HuH-7.5 (cell line): ENCODE results near the gene TXLNA.
"Not testable (repeated sequence)": the region's sequence is repeated elsewhere in the genome, so short reads cannot be mapped to it uniquely, and the experiment has no call there.

Source experiments
- DNase-seq: peaks from one replicate; pipeline ENCODE4 v3.0.0; 2011; ENCODE audit warnings: low spot score

TXLNA gene

DNA sequence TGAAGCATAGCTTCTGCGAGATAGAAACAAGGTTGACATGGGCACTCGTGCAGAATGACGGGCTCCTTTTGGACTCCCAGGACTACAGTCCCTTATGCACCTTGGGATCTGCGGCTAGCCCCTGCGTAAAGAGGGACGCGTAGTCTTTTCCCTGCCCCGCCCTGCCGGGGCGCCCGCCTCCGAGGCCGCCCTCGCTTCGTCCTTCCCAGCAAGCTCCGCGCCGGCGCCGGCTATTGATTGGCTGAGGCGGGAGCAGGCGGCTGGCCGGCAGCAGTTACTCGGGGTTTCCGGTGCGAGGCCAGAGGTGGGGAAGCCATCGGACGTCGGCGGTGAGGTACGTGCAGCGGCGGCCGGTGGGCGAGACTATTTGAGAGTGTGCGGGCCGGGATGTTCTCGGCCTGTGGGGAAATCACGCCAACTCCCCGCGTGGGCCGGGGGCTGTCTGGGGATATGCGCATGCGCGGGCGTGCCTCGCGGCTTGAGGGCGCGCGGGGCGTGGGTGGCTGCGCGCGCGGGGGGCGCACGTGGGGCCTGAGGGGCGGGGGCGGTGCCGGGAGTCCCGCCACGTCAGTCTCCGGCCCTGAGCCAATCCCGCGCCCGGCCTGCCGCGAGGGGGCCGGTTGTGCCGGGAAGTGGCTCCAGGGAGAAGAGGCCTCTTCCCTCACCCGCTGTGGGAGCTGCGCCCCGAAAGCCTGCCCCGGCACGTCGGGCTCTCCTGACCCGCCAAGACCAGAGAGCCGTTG is at the start of gene TXLNA:
TSS of gene TXLNA (plus strand) at position 233 of the 743 bp plus-strand sequence. CDS start 671 bp downstream, outside the sequence.
- peak; percentile 92 for DNase-seq

DNA sequence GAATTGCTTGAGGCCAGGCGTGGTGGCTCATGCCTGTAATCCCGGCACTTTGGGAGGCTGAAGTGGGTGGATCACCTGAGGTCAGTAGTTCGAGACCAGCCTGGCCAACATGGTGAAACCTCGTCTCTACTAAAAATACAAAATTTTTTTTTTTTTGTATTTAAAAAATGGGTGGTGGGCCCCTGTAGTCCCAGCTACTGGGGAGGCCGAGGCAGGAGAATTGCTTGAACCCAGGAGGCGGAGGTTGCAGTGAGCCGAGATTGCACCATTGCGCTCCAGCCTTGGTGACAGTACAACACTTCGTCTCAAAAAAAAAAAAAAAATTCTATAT is 45.6 kb upstream of the TXLNA start:
- DNase-seq: not testable (repeated sequence)

DNA sequence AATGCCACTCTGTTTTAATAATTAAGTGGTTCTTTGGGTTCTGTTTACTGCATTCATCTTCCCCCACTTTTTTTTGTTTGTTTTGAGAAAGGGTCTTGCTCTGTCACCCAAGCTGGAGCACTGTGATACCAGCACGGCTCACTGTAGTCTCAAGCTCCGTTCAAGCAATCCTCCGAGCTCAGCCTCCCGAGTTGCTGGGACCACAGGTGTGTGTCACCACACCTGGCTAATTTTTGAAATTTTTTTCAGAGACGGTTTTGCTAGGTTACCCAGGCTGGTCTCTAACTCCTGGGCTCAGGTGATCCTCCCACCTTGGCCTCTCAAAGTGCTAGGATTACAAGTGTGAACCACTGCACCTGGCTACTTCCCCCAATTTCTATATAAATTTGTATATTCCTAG is 42.4 kb upstream of the TXLNA start:
- no peak for DNase-seq

DNA sequence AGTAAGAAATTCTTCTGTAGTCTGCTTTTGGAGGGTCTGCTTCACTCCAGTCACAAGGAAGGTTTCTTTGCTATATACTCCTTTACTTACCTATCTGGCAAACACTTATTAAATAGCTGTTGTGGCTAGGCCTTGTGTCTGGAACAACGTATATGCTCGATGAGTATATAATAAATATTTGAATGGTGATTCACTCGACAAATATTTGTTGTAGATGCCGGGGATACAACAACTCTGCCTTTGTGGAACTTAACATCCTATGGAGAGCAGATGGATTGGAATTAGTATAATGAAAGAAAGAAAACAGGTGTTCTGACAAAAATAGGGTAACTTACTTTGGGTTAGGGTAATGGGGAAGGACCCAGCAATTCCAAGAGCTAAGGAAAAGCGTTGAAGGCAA is 40.5 kb upstream of the TXLNA start:
- DNase-seq: no peak

DNA sequence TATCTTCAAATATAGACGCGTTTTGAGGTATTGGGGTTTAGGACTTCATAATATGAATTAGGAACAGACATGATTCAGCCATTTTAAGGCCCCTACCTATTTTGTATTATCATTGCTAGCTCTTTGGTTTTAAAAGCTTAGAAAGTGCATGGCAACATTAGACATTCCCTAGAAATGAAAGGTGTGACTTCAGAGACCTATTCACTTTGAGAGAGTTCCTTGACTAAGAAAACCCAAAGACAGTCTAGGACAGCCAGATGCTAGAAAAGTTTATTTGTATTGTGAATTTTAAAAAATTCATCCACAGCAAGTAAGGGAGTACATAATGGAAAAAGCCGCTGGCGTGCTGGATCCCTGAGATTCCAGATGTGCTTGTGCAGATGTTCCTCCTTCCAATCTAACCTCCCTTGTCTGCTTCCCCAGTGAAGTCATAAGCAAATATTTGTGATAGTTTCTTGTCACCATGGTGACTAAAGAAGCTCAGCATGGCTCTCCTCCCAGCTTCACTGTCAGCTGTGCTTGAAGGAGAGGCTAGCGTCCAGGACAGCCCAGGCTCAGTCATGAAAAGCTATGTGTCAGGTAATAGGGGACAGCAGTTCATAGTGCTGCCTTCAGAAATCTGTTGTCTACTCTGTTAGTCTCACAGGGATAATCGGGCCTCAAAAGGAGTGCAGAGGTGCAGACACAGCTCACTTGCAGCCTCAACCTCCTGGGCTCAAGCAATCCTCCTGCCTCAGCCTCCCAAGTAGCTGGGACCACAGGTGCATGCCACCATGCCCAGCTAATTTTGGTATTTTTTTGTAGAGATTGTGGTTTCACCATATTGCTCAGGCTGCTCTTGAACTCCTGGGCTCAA is 36.8 kb upstream of the TXLNA start:
- DNase-seq: peak; percentile 55

DNA sequence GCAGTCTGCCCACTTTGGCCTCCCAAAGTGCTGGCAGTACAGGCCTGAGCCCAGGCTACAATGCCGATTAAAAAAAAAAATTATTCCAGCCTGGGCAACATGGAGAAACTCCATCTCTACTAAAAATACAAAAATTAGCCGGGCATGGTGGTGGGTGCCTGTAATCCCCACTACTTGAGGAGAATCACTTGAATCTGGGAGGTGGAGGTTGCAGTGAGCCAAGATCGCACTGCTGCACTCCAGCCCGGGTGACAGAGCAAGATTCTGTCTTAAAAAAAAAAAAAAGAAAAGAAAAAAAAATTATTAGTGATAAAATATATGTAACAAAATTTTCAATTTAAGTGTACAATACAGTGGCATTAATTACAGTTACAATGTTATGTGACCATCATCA is 36.2 kb upstream of the TXLNA start:
- DNase-seq: not testable (repeated sequence)

DNA sequence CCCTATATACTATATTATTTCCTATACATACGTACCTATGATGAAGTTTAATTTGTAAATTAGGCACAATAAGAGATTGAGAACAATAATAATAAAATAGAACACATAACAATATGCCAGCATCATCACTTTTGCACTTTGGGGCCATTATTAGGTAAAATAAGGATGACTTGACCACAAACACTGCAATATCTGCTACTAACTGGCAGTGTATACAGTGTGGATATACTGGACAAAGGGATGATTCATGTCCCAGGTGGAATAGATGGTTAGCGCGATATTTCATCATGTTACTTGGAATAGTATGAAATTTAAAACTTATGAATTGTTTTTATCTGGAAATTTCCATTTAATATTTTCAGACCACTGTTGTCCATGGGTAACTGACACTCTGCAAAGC is 35.4 kb upstream of the TXLNA start:
- no peak for DNase-seq

DNA sequence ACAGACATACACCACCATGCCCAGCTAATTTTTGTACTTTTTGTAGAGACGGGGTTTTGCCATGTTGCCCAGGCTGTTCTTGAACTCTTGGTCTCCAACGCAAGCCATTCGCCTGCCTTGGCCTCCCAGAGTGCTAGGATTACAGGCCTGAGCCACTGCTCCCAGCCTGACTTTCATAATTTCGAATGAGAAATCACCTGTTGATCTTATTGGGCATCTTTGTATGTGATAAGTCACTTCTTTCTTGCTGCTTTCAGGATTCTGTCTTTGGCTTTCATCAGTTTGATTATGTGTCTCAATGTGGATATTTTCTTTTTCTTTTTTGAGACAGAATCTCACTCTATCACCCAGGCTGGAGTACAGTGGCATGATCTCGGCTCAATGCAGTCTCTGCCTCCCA is 31.7 kb upstream of the TXLNA start:
- DNase-seq: not testable (repeated sequence)

DNA sequence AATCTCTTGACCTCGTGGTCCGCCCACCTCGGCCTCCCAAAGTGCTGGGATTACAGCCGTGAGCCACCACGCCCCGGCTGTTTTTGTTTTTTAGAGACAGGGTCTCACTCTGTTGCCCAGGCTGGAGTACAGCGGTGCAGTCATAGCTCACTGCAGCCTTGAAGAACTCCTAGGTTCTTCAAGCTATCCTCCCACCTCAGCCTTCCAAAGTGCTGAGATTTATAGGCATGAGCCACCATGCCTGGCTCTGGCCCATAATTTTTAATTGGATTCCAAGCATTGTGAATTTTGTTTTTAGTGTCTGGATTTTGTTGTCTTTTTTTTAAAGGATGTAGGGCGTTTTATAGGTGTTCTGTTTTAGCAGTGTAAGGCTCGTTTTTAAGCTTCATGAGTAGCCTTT is 28.6 kb upstream of the TXLNA start:
- DNase-seq: no peak

DNA sequence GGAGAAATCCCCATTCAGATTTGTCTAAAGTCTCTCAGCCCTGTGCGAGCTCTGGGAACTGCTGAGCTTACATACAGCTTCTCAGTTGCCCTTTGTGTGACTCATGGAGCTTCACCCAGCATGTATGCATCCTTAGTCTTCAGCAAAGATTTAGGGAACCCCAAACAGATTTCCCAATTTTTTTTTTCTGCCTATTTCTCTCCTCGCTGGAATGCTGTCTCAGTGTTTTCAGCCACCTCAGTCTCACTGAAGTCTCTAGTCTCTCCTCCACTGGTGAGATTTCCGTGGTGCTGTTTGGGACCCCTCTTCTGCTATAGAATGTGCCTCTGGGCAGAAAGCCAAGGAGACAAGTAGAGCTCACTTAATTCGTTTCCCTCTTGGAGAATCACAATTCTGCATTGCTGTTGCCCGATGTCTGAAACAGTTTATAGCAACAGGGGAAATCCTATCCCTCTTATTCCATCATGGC is 28.1 kb upstream of the TXLNA start:
- no peak for DNase-seq

DNA sequence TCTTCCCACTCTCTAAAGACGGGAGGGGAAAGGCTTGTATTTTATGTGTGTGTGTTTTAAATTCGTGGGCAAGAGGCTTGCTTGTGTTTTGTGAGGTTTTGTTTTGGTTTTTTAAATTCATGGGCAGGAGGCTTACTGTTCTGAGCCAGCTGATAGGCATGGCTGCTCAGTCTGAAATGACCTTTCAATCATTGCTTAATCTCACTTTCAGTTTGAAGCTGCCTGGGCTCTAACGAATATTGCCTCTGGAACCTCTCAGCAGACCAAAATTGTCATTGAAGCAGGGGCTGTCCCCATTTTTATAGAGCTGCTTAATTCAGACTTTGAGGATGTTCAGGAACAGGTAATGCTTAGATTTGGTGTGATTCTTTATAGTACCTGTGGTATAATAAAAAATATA is 20.3 kb upstream of the TXLNA start:
- no peak for DNase-seq

DNA sequence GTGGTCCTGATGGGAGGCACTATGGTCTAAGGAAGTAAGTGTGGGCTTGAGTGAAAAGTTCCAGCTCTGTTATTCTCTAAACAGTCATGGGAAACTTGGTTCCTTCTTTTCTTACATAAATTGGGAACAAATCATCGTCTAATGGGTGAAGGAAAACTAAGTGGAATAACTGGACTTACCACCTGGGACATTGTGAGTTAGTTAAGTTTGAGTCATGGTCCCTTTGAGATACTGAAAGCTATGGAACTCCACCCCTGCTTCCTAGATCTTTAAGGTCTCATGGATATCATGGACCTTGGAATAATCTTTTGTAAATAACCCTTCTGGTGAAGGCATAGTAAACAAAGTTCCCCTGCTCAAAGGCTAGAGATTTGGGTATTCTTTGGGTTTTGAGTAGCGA is 16.1 kb upstream of the TXLNA start:
- DNase-seq: no peak

DNA sequence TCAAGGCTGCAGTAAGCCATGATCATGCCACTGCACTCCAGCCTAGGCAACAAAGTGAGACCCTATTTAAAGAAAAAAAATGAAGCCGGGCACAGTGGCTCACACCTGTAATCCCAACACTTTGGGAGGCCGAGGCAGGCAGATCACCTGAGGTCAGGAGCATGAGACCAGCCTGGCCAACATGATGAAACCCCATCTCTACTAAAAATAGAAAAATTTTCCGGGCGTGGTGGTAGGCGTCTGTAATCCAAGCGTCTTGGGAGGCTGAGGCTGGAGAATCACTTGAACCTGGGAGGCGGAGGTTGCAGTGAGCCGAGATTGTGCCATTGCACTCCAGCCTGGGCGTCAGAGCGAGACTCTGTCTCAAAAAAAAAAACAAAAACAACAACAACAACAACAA is 13.8 kb upstream of the TXLNA start:
- DNase-seq: not testable (repeated sequence)

DNA sequence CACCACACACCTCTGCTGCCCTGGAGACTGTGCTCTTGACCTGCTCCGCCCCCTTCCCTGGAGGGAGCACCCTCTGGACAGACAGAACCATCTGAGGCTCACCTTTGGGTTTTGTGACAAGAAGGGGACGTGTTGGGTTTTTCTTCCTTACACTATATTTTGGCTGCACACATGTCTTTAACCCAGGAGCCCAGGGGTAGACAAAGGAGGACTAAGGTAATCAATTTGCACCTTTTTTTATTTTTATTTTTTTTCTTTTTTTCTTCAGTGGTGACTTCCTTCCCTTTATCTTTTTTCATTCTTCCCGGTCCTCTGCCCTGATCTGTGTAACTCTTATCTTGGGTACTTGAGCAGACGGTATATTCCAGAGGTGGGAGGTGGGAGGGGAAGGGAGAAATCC is 8.5 kb upstream of the TXLNA start:
- DNase-seq: no peak

DNA sequence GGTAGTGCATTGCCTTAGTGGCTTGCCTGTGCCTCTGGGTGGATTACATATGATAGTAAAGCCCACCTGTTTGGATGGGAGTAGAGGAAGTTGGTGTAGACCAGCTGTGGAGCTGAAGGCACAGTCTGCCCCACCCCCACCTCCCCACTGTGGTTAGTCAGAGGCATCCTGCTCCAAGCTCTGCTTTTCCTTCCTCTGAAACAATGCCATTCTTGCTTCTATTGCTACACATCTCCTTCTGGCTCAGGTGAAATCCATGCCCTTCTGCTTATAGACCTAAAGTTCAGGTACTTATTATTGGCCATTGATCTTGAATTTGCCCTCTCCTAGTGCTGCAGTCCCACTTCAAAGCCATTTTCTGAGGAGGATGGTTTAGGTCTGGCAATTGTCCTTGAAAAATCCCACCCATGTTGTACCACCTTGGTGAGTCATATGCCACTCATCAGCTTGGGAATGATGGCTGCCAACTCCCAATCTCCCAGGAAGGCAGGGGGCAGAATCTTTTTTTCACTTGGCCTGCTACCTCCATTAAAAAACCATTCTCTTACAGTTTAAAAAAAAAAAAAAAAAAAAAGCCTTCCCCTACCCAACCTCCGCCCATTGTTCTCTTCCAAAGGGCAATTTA is 6.7 kb upstream of the TXLNA start:
- DNase-seq: no peak

DNA sequence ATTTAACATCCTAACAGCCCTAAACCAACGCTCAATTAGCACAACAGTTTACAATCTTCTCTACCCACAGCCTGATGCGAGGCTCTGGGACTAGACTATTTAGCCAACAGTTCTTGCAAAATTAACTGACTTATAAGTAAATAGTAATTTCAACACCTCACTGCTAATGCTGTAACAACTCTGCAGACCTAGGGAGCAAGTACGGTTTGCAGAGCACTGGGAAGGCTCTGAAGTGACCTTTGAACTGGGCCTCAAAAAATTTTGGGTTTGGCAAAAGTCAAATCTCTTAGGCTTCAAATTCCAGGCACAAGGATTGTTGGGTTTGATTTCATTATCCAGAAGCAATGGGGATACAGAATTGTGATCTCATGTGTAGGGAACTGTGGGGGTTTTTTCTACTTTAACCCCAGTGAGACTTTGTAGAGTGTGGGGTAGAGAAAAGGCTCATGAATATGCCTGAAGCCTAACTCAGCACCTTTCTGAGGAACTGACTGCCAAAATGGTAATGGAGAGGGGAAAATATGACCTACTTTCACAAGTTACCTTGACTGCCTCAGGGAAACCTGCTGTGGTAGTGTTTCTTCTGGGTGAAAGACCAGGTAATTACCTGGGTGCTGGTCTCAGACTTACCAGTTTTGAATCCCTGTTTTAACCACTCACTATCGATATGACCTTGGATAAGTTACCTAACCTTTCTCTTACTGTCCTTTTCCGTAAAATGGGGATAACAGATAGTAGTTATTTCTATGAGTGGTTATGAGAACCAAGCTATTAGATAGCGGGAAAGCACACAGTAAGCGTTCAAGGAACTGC is 889 bp upstream of the TXLNA start:
- peak; percentile 61 for DNase-seq

DNA sequence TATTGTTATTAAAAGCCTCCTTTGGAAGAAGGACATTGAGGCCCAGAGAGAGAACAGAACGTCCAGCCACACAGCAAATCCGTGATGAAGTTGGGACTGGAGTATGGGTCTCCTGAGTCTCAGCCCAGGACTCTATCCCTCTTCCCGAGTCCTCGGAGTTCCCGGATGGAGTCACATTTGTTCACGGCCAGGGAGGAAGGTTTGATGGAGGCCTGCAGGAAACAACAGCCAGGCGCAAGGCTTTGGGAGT is 357 bp upstream of the TXLNA start:
- DNase-seq: no peak

DNA sequence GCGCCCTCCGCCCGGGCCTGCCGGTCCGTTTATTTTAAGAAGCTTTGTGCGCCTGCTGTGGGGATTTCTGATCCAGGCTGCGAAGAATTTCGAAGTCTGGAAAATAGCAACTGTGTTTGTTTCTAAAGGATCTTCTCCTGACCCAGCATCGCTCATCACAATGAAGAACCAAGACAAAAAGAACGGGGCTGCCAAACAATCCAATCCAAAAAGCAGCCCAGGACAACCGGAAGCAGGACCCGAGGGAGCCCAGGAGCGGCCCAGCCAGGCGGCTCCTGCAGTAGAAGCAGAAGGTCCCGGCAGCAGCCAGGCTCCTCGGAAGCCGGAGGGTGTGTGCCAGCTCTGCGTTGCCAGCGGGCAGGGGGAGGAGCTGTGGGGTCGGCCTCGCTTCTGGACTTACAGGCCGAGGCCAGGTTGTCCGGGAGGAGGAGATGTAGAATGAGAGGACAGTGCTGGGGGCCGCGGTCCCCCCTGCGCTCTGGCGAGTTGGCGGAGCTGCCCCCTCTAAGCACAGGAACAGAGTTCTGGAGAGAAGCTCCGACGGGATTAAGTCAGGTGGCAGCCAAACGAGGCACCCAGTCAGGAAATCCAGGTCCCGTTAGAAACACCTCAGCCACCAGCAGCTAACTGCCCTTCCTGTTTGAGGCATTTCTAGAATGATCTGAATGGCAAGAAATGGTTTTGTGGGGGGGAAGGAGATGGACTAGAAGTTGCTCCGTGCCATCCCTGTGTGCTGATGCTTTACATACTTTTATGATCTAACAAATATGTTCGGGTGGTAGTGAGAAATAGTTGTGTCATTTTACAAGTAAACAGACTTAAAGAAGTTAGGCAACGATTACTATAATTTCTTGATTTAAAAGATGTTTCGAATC is 948 bp downstream of the TXLNA start:
- DNase-seq: peak; percentile 35

DNA sequence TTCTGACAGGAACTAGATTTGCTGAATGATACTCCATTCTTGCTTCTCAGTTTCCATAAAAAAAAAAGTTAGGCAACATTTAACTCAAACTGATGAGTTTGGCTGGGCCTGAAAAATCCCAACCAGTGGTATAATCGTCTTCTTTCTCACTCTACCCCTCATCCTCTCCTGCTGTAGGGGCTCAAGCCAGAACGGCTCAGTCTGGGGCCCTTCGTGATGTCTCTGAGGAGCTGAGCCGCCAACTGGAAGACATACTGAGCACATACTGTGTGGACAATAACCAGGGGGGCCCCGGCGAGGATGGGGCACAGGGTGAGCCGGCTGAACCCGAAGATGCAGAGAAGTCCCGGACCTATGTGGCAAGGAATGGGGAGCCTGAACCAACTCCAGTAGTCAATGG is 1.6 kb downstream of the TXLNA start:
- DNase-seq: no peak

DNA sequence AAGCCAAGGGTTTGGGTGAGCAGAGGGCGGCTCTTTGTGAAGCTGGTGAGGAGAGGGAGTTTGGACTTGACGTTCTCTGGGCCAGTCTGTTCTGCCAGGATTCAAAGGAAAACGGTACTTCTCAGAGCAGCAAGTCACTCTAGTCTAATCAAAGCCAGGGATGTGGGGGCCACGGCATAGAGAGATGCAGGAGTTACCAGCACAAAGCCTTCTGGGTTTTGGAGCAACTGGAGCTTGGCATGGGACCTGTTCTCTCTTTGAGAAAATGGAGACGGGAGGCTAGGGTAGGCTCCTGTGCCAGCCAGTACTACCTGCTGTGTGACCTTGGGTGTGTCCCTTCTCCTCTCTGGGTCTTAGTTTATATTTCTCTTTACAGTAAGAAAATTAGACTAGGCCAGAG is 2.1 kb downstream of the TXLNA start:
- no peak for DNase-seq

DNA sequence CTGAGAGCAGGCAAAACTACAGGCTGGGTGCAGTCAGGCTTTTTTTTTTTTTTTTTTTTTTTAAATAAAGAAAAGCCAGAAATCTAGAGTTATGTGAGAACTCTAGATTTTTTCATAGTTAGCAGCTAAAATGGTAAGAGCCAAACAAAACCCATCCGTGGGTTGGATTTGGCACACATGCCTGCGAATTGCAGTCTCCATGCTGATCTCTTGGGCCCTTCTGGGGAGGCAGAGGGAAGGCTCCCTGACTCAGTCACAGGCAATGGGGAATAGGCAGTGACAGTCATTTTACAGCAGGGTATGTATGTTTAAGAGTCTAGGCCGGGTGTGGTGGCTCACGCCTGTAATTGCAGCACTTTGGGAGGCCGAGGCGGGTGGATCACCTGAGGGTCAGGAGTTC is 2.6 kb downstream of the TXLNA start:
- no peak for DNase-seq

DNA sequence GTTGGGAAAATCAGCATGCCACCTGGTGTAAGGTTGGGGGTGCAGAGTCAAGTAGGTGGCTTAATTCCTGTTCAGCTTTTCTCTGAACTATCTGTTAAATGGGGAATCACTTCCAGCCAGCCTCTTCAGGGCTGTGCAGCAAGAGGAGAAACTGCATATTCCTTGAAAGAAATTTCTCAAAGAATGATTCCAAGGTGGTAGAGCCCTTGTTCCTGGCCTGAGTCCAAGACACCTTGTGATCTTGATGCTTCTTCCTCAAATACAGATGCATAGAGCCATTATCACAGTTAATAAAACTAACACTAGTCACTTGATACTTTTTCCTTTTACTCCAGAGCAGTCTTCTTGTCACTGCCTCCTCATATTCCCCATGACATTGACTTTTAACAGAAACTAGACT is 5.2 kb downstream of the TXLNA start:
- DNase-seq: no peak
